ENCODE measurements around the gene ADCY5. TPM values are rescaled to one million over a fixed set of nuclear protein-coding genes. Genes with fewer than 3 reads are reported as not detected.

Gene ADCY5
- total RNA-seq, 1 donor from 2014 or later, result 11.1 TPM

GRCh38 chr3:123341871-123342630, 106.8 kb downstream of the ADCY5 start:
- no peak for DNase-seq

- no peak for DNase-seq
Observed at GRCh38 chr3:123340336-123340735, 108.6 kb downstream of the ADCY5 start.

- no peak for DNase-seq
Observed at GRCh38 chr3:123339302-123339701, 109.6 kb downstream of the ADCY5 start.

GRCh38 chr3:123338620-123339061, 110.2 kb downstream of the ADCY5 start:
- DNase-seq, result no peak

GRCh38 chr3:123337948-123338619, 110.8 kb downstream of the ADCY5 start:
- DNase-seq, result no peak

GRCh38 chr3:123337226-123337625, 111.7 kb downstream of the ADCY5 start:
- no peak for DNase-seq

GRCh38 chr3:123336441-123336851, 112.4 kb downstream of the ADCY5 start:
- DNase-seq, result no peak

- DNase-seq, result no peak
Observed at GRCh38 chr3:123336001-123336400, 112.9 kb downstream of the ADCY5 start.

- no peak for DNase-seq
Observed at GRCh38 chr3:123335007-123335670, 113.8 kb downstream of the ADCY5 start.

- no peak for DNase-seq
Observed at GRCh38 chr3:123334056-123334455, 114.8 kb downstream of the ADCY5 start.

- DNase-seq, result no peak
Observed at GRCh38 chr3:123333401-123333800, 115.5 kb downstream of the ADCY5 start.

- DNase-seq, result no peak
Observed at GRCh38 chr3:123332124-123332641, 116.7 kb downstream of the ADCY5 start.

GRCh38 chr3:123331651-123332050, 117.2 kb downstream of the ADCY5 start:
- no peak for DNase-seq

- no peak for DNase-seq
Observed at GRCh38 chr3:123331006-123331405, 117.9 kb downstream of the ADCY5 start.

GRCh38 chr3:123330441-123330991, 118.4 kb downstream of the ADCY5 start:
- no peak for DNase-seq

GRCh38 chr3:123329636-123330340, 119.1 kb downstream of the ADCY5 start:
- DNase-seq, result no peak

- DNase-seq, result peak; percentile 86
Observed at GRCh38 chr3:123328851-123329635, 119.8 kb downstream of the ADCY5 start.

- DNase-seq, result no peak
Observed at GRCh38 chr3:123327956-123328850, 120.7 kb downstream of the ADCY5 start.

- no peak for DNase-seq
Observed at GRCh38 chr3:123327480-123327879, 121.4 kb downstream of the ADCY5 start.

- DNase-seq, result no peak
Observed at GRCh38 chr3:123326531-123326930, 122.4 kb downstream of the ADCY5 start.

Measured in tongue (tissue), 2 donors.